H1 (cell line): Measurements from ENCODE around the gene GRAMD4. TPM values are rescaled to one million over a fixed set of nuclear protein-coding genes. Genes with fewer than 3 reads are reported as not detected.
A peak's percentile ranks its signal among the peaks of the same experiment; 100 is the strongest.

Experiments
- CTCF ChIA-PET: fragments of 300-600 bp; sonication (Branson Sonifier 250); formaldehyde crosslinking; loops from one replicate; lab custom pipeline; 2021; ENCODE audit not compliant: partially characterized antibody; lab: Charles Lee
- POLR2A ChIA-PET: fragments of 300-600 bp; sonication (Branson Sonifier 250); formaldehyde crosslinking; loops from one replicate; lab custom pipeline; 2021; ENCODE audit warnings: inconsistent platforms; ENCODE audit not compliant: partially characterized antibody; lab: Charles Lee
- DNase-seq, 2 experiments: peaks; one replicate each; pipeline versions ENCODE4 v3.0.0 to v3.0.0-alpha.2; 2010 to 2022; ENCODE audit warnings: low spot score in 2 of 2, low read depth in 1 of 2, mixed read lengths in 1 of 2
- FAIRE-seq: peaks from 2 replicates; lab custom pipeline; 2011; peaks lifted over from hg19 to GRCh38; lab: Jason Lieb, UNC
- H2AFZ ChIP-seq: 2 replicates; pipeline ENCODE4 v1.8.1; 2012; ENCODE audit warnings: low read length, inconsistent platforms
- H2AK5ac ChIP-seq: 2 replicates; pipeline ENCODE4 v1.6.1; 2013; ENCODE audit warnings: low read depth, low read length
- H2BK120ac ChIP-seq: replicated peaks from 2 replicates; pipeline ENCODE3; 2013; ENCODE audit warnings: low read depth, low read length, inconsistent platforms
- H2BK12ac ChIP-seq: 2 replicates; pipeline ENCODE4 v1.6.1; 2013; ENCODE audit warnings: low read depth, low read length
- H2BK15ac ChIP-seq: 2 replicates; pipeline ENCODE4 v1.6.1; 2013; ENCODE audit warnings: low read length
- H2BK20ac ChIP-seq: 2 replicates; pipeline ENCODE4 v1.6.1; 2013; ENCODE audit warnings: low read length
- H2BK5ac ChIP-seq: 2 replicates; pipeline ENCODE4 v1.6.1; 2013; ENCODE audit warnings: low read depth, low read length
- H3K14ac ChIP-seq: 2 replicates; pipeline ENCODE4 v1.6.1; 2013; ENCODE audit warnings: inconsistent platforms; ENCODE audit not compliant: insufficient read length
- H3K18ac ChIP-seq: 2 replicates; pipeline ENCODE4 v1.6.1; 2013; ENCODE audit warnings: low read length; ENCODE audit errors: extremely low read depth
- H3K23ac ChIP-seq: 2 replicates; pipeline ENCODE4 v1.6.1; 2013; ENCODE audit warnings: inconsistent platforms; ENCODE audit not compliant: insufficient read length
- H3K23me2 ChIP-seq: 2 replicates; pipeline ENCODE4 v1.6.1; 2013; ENCODE audit warnings: low read depth, low read length
- H3K27ac ChIP-seq: 2 replicates; pipeline ENCODE4 v1.6.1; 2011; ENCODE audit warnings: low read depth, low read length, inconsistent platforms
- H3K27me3 ChIP-seq, 4 experiments: replicated peaks in 1 of 4; 1 replicate in 1 of 4; 2 replicates in 3 of 4; pipeline versions ENCODE4 v1.6.1 to v1.8.1; 2011 to 2013; ENCODE audit warnings: low read length in 3 of 4, mild to moderate bottlenecking in 3 of 4, inconsistent platforms in 2 of 4, mixed read lengths in 2 of 4, moderate library complexity in 1 of 4; ENCODE audit not compliant: control insufficient read depth in 3 of 4, insufficient read depth in 3 of 4; ENCODE audit errors: extremely low read depth in 1 of 4
- H3K36me3 ChIP-seq, 4 experiments: 2 replicates each; pipeline versions ENCODE4 v1.6.1 to v1.8.1; 2011 to 2013; ENCODE audit warnings: mild to moderate bottlenecking in 4 of 4, low read length in 3 of 4, moderate library complexity in 2 of 4, control low read depth in 1 of 4, inconsistent platforms in 1 of 4; ENCODE audit not compliant: insufficient read depth in 4 of 4, control insufficient read depth in 2 of 4
- H3K4ac ChIP-seq: replicated peaks from 2 replicates; pipeline ENCODE3; 2013; ENCODE audit warnings: low read length, low read depth, mixed read lengths, inconsistent platforms; ENCODE audit not compliant: insufficient read length
- H3K4me1 ChIP-seq, 4 experiments: replicated peaks in 1 of 4; 1 replicate in 1 of 4; 2 replicates in 3 of 4; pipeline versions ENCODE4 v1.6.1 to v1.8.1; 2011 to 2013; ENCODE audit warnings: low read length in 3 of 4, inconsistent platforms in 2 of 4, mixed read lengths in 1 of 4; ENCODE audit not compliant: insufficient read depth in 4 of 4, control insufficient read depth in 3 of 4
- H3K4me2 ChIP-seq, 2 experiments: 2 replicates each; pipeline versions ENCODE4 v1.6.1 to v1.8.1; 2011 to 2013; ENCODE audit warnings: low read depth in 2 of 2, low read length in 2 of 2, control low read depth in 1 of 2, inconsistent platforms in 1 of 2, mild to moderate bottlenecking in 1 of 2; ENCODE audit not compliant: insufficient read depth in 1 of 2
- H3K4me3 ChIP-seq, 4 experiments: fragments of 200-600, 300-600 bp in 1 of 4; sonication (generic), shearing (Covaris generic), sonication (Bioruptor Twin) in 1 of 4; 2 replicates each; pipeline versions ENCODE4 v1.5.1 to v1.8.1; 2011 to 2016; ENCODE audit warnings: low read length in 4 of 4, low read depth in 3 of 4, control low read depth in 2 of 4, inconsistent platforms in 2 of 4, mild to moderate bottlenecking in 2 of 4, mixed read lengths in 1 of 4, moderate library complexity in 1 of 4; ENCODE audit not compliant: insufficient read depth in 2 of 4; ENCODE audit errors: extremely low read depth in 1 of 4
- H3K56ac ChIP-seq: replicated peaks from 2 replicates; pipeline ENCODE3; 2013; ENCODE audit warnings: low read depth, mild to moderate bottlenecking, mixed read lengths, low read length, inconsistent platforms; ENCODE audit not compliant: insufficient read length
- H3K79me1 ChIP-seq: 2 replicates; pipeline ENCODE4 v1.6.1; 2013; ENCODE audit warnings: low read depth, low read length, control low read depth
- H3K79me2 ChIP-seq, 2 experiments: 2 replicates each; pipeline versions ENCODE4 v1.6.1 to v1.8.1; 2012 to 2013; ENCODE audit warnings: low read length in 2 of 2, mild to moderate bottlenecking in 2 of 2, inconsistent platforms in 1 of 2; ENCODE audit not compliant: insufficient read depth in 2 of 2, control insufficient read depth in 1 of 2
- H3K9ac ChIP-seq, 4 experiments: replicated peaks in 1 of 4; 1 replicate in 1 of 4; 2 replicates in 3 of 4; pipeline versions ENCODE4 v1.6.1 to v1.8.1; 2011 to 2013; ENCODE audit warnings: low read depth in 3 of 4, low read length in 3 of 4, control low read depth in 2 of 4, mild to moderate bottlenecking in 2 of 4, moderate library complexity in 2 of 4, inconsistent platforms in 1 of 4; ENCODE audit errors: extremely low read depth in 1 of 4
- H3K9me3 ChIP-seq, 2 experiments: 2 replicates each; pipeline versions ENCODE4 v1.6.1 to v1.8.1; 2012 to 2013; ENCODE audit warnings: mild to moderate bottlenecking in 2 of 2, moderate library complexity in 2 of 2, control low read depth in 1 of 2, inconsistent platforms in 1 of 2, low read depth in 1 of 2, low read length in 1 of 2, mixed read lengths in 1 of 2; ENCODE audit not compliant: insufficient read depth in 2 of 2
- H4K20me1 ChIP-seq, 2 experiments: replicated peaks in 1 of 2; 2 replicates each; pipeline versions ENCODE3 to v1.8.1; 2011 to 2013; ENCODE audit warnings: inconsistent platforms in 2 of 2, low read length in 2 of 2, mild to moderate bottlenecking in 1 of 2; ENCODE audit not compliant: insufficient read depth in 2 of 2, control insufficient read depth in 1 of 2
- H4K5ac ChIP-seq: 2 replicates; pipeline ENCODE4 v1.6.1; 2013; ENCODE audit warnings: low read length, low read depth, mixed read lengths, inconsistent platforms; ENCODE audit not compliant: insufficient read length
- H4K8ac ChIP-seq: 2 replicates; pipeline ENCODE4 v1.8.0; 2013; ENCODE audit warnings: mild to moderate bottlenecking, moderate library complexity, low read length, inconsistent platforms; ENCODE audit not compliant: insufficient read depth; ENCODE audit errors: extremely low read depth
- H4K91ac ChIP-seq: replicated peaks from 2 replicates; pipeline ENCODE3; 2013; ENCODE audit warnings: low read length, mixed read lengths, inconsistent platforms; ENCODE audit not compliant: insufficient read length
- ASH2L ChIP-seq: fragments of 200-600, 300-600 bp; sonication (generic); IDR thresholded peaks from one replicate; pipeline ENCODE4 v1.7.1; 2017; ENCODE audit warnings: low read length
- EZH2 ChIP-seq: fragments of 200-600 bp; sonication (generic); IDR thresholded peaks from 2 replicates; pipeline ENCODE4 v1.7.1; 2012; ENCODE audit warnings: low read depth, mild to moderate bottlenecking, moderate library complexity, low read length, inconsistent platforms; ENCODE audit not compliant: severe bottlenecking
- FOSL1 ChIP-seq: IDR thresholded peaks from 2 replicates; pipeline ENCODE4 v1.6.1; 2011; ENCODE audit warnings: mild to moderate bottlenecking, low read depth, low read length, moderate library complexity; ENCODE audit not compliant: insufficient read depth
- PHF8 ChIP-seq: fragments of 200-600 bp; sonication (generic); conservative IDR thresholded peaks from 2 replicates; pipeline ENCODE4 v1.7.1; 2012; ENCODE audit warnings: low read depth, mild to moderate bottlenecking, inconsistent platforms, low read length, moderate library complexity
- TEAD4 ChIP-seq: IDR thresholded peaks from 2 replicates; pipeline ENCODE4 v1.6.1; 2012; ENCODE audit warnings: low read depth, low read length, inconsistent platforms, mixed read lengths
- WGBS, 2 experiments: shearing (Covaris generic) in 1 of 2; methylation state at CpG; one replicate each; pipeline versions ENCODE4 v1.1.6 to v1.1.7; 2013 to 2015; ENCODE audit warnings: low lambda C conversion rate in 2 of 2, mixed read lengths in 2 of 2, inconsistent platforms in 1 of 2, low coverage in 1 of 2, missing lambda C conversion rate in 1 of 2; ENCODE audit not compliant: insufficient replicate concordance in 2 of 2, insufficient coverage in 1 of 2, insufficient read length in 1 of 2; ENCODE audit errors: extremely low coverage in 1 of 2, missing lambda C conversion rate in 1 of 2; 5-methylcytosine and 5-hydroxymethylcytosine counted together
- polyA plus RNA-seq, 7 experiments: library from polyadenylated mRNA; depleted of rRNA in 3 of 7; stranded (reverse) in 5 of 7; unstranded in 2 of 7; fragments of >200 nt in 5 of 7; fragments of 200-250 nt in 2 of 7; gene quantifications; 1 replicate in 5 of 7; 2 replicates in 1 of 7; 4 replicates in 1 of 7; pipeline versions ENCODE4 v1.2.1 to v1.2.3, GENCODE V29; 2011 to 2013; ENCODE audit warnings: missing spikeins in 2 of 7, mixed read lengths in 2 of 7
- total RNA-seq: library from RNA; stranded (reverse); fragmentation: NEBNext Ultra II Directional; extraction: Animal tissue kit (Norgen Biotek cat#: 25700); gene quantifications from 2 replicates; pipeline ENCODE4 v1.2.1, GENCODE V29; 2021

GRAMD4 gene
- total and polyA plus RNA-seq, 2 of the 8 experiments (the other 6 are each of a cell fraction or from before 2014, with no cell fraction given) = 7.9 to 25.6 TPM

GRCh38 chr22:46586123-46586519, 34.1 kb upstream of the GRAMD4 start:
- Histone ChIP-seq H4K8ac (no peak overlapping the region), H2BK120ac (no peak overlapping the region), H3K4ac (no peak overlapping the region), H2AK5ac (no peak overlapping the region), H3K27me3 (no peaks in the 10 kb centered on the region), H3K56ac (no peak overlapping the region), H3K14ac (no peak overlapping the region), H3K4me2 (peak overlapping the region in 1 of 2 experiments; percentile 5; a peak in 1 of 4 replicates), H4K5ac (no peak overlapping the region), H3K4me1 (peaks cover 0 to 34% (median 18%) of the 10 kb centered on the region in 4 experiments; a peak in 6 of 7 replicates), H2BK5ac (no peak overlapping the region), H2BK20ac (no peak overlapping the region), H3K9me3 (no peaks in the 10 kb centered on the region), H3K79me2 (peaks cover 0 to 5% of the 10 kb centered on the region in 2 experiments; a peak in 1 of 4 replicates), H3K27ac (no peak overlapping the region), H3K9ac (no peak overlapping the region), H4K91ac (no peak overlapping the region), H4K20me1 (peaks cover 1 to 20% of the 10 kb centered on the region in 2 experiments), H3K23me2 (0 out of 2 replicates have a peak, but pooled peaks cover 1% of the 10 kb centered on the region), H3K18ac (no peak overlapping the region), H2AFZ (no peak overlapping the region), H3K36me3 (no peaks in the 10 kb centered on the region), H3K4me3 (no peak overlapping the region), H2BK15ac (no peak overlapping the region), H2BK12ac (no peak overlapping the region), H3K23ac (no peak overlapping the region), H3K79me1 (peaks cover 6% of the 10 kb centered on the region)
- ChIA-PET CTCF (interaction anchor here (0.8 to 1.9 kb wide), 5 partner anchors 11 to 241 kb away, joined by 3 to 5 read pairs (median 4); no protein-coding TSS in a partner anchor), POLR2A (interaction anchor here (1.1 kb wide), 1 partner anchor 11 kb away, joined by 3 read pairs; no protein-coding TSS in a partner anchor)
- FAIRE-seq (no peak), DNase-seq (no peak)
- 69% methylated on average over 6 of the region's 12 CpGs; no CpG with 5 or more reads in 1 of the 2 experiments for WGBS, 2 experiments
- no peak for TF ChIP-seq TEAD4
- TF ChIP-seq EZH2 = no peak
- no peak for TF ChIP-seq PHF8
- TF ChIP-seq ASH2L = no peak
- no peak for TF ChIP-seq FOSL1
